Amygdala (tissue), 56 donors: ENCODE measurements around the gene SSU72.
"Not testable (repeated sequence)": the region's sequence is repeated elsewhere in the genome, so short reads cannot be mapped to it uniquely, and the experiment has no call there.

Experiments
- DNase-seq, 56 donors: peaks; one replicate each; lab custom pipeline; 2025; lab: John Stamatoyannopoulos, UW

Gene SSU72

GRCh38 chr1:1512425-1512824, 62.2 kb downstream of the SSU72 start:
- not testable (repeated sequence) for DNase-seq

- DNase-seq = peak; percentile 82 to 99 (median 96)
Observed at GRCh38 chr1:1511533-1512285, 63.0 kb downstream of the SSU72 start, which contains the start of gene ATAD3A. TSS of gene ATAD3A (plus strand) at chr1:1512162. CDS start at chr1:1512269, 107 bp downstream.

- DNase-seq = no peak
Observed at GRCh38 chr1:1510912-1511532, 63.6 kb downstream of the SSU72 start.

GRCh38 chr1:1509465-1509850, 65.2 kb downstream of the SSU72 start:
- not testable (repeated sequence) for DNase-seq

- DNase-seq = not testable (repeated sequence)
Observed at GRCh38 chr1:1508775-1509464, 65.7 kb downstream of the SSU72 start.

GRCh38 chr1:1507305-1507704, 67.4 kb downstream of the SSU72 start:
- no peak for DNase-seq

- DNase-seq = not testable (repeated sequence)
Observed at GRCh38 chr1:1505801-1506200, 68.9 kb downstream of the SSU72 start.

- DNase-seq = peak in 30 of 56 donors; percentile 1 to 69 (median 16)
Observed at GRCh38 chr1:1505366-1505798, 69.3 kb downstream of the SSU72 start.

- peak in 40 of 56 donors; percentile 2 to 77 (median 20) for DNase-seq
Observed at GRCh38 chr1:1504777-1505365, 69.8 kb downstream of the SSU72 start.

GRCh38 chr1:1495461-1495975, 79.1 kb downstream of the SSU72 start:
- DNase-seq = not testable (repeated sequence)

- DNase-seq = not testable (repeated sequence)
Observed at GRCh38 chr1:1494311-1494710, 80.4 kb downstream of the SSU72 start.
